Measurements from ENCODE around the gene DPP3. TPM values are rescaled to one million over a fixed set of nuclear protein-coding genes. Genes with fewer than 3 reads are reported as not detected.

DPP3 gene
- total and polyA plus RNA-seq, 4 donors, result 10.9 to 41.0 (median 27.3) TPM

DNA sequence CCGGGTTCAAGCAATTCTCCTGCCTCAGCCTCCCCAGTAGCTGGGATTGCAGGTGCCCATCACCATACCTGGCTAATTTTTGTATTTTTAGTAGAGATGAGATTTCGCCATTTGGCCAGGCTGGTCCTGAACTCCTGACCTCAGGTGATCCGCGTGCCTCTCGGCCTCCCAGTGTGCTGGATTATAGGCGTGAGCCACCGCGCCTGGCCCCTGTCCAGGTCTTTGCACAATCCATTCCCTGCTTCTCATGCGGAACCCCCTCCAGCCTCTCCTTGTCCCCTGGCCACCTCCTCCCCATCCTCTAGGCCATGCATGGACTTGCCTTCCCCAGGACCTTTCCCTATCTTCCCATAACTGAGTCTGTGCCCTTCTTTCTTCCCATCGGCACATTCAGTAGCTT, 8.7 kb downstream of the DPP3 start:
- H3K9ac ChIP-seq (ENCODE audit: low read depth in 1 of 2, low read length in 2 of 2), result no peak overlapping the region
- no peak for TF ChIP-seq HNF4G (IDR thresholded peaks at IDR 0.05)
- TF ChIP-seq RAD21 (IDR thresholded peaks at IDR 0.05), result no peak
- TF ChIP-seq TAF1 (conservative IDR thresholded peaks at IDR 0.05), result no peak
- TF ChIP-seq, protein P1, sequence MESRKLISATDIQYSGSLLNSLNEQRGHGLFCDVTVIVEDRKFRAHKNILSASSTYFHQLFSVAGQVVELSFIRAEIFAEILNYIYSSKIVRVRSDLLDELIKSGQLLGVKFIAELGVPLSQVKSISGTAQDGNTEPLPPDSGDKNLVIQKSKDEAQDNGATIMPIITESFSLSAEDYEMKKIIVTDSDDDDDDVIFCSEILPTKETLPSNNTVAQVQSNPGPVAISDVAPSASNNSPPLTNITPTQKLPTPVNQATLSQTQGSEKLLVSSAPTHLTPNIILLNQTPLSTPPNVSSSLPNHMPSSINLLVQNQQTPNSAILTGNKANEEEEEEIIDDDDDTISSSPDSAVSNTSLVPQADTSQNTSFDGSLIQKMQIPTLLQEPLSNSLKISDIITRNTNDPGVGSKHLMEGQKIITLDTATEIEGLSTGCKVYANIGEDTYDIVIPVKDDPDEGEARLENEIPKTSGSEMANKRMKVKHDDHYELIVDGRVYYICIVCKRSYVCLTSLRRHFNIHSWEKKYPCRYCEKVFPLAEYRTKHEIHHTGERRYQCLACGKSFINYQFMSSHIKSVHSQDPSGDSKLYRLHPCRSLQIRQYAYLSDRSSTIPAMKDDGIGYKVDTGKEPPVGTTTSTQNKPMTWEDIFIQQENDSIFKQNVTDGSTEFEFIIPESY (IDR thresholded peaks at IDR 0.05), result no peak
- TF ChIP-seq SP1 (IDR thresholded peaks at IDR 0.05), result no peak
- TF ChIP-seq RXRA (IDR thresholded peaks at IDR 0.05), result no peak
- no peak for TF ChIP-seq GABPA (IDR thresholded peaks at IDR 0.05 in 1 of 2, conservative IDR thresholded peaks at IDR 0.05 in 1 of 2)
- no peak for TF ChIP-seq FOXA1 (IDR thresholded peaks at IDR 0.05)
- TF ChIP-seq FOXA2 (IDR thresholded peaks at IDR 0.05), result no peak
- TF ChIP-seq, protein P2, sequence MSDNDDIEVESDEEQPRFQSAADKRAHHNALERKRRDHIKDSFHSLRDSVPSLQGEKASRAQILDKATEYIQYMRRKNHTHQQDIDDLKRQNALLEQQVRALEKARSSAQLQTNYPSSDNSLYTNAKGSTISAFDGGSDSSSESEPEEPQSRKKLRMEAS (IDR thresholded peaks at IDR 0.05), result no peak
- DNase-seq (ENCODE audit: low spot score), result no peak
- no peaks in the 10 kb centered on the region for H3K27me3 ChIP-seq (ENCODE audit: control insufficient read depth in 4 of 4, insufficient read depth in 4 of 4, low read length in 3 of 4)
- no peak overlapping the region for H3K4me3 ChIP-seq (ENCODE audit: low read depth in 1 of 3, low read length in 3 of 3)
- 76% methylated on average over 10 of the region's 10 CpGs for WGBS
- H3K27ac ChIP-seq (ENCODE audit: low read depth in 1 of 2, low read length in 2 of 2), result no peak overlapping the region
- H3K9me3 ChIP-seq (ENCODE audit: control insufficient read depth in 4 of 4, low read length in 3 of 4), result no peaks in the 10 kb centered on the region
- H3K4me1 ChIP-seq (ENCODE audit: control insufficient read depth in 4 of 4, insufficient read depth in 4 of 4, low read length in 3 of 4), result no peaks in the 10 kb centered on the region
- peaks cover 0 to 48% (median 7%) of the 10 kb centered on the region in 4 donors for H3K36me3 ChIP-seq (ENCODE audit: control insufficient read depth in 4 of 4, insufficient read depth in 3 of 4, low read depth in 1 of 4, low read length in 3 of 4)

DNA sequence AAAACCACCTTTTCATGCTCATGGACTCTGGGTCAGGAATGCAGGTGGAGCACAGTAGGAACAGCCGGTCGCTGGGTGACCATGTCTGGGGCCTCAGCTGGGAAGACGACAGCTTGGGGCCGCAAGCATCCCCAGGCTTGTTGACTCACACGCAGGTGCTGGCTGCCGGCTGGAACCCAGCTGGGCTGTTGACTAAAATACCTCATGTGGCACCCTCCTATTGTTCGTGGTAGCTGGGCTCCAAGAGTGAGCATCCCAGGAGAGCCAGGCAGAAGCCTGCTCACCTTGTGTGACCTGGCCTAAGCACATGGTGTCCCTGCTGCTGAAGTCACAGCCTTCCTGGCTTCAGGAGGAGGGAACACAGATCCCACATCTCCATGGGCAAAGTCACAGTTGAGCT, 9.4 kb downstream of the DPP3 start:
- Histone ChIP-seq H3K4me1 (ENCODE audit: control insufficient read depth in 4 of 4, insufficient read depth in 4 of 4, low read length in 3 of 4) (no peaks in the 10 kb centered on the region), H3K9me3 (ENCODE audit: control insufficient read depth in 4 of 4, low read length in 3 of 4) (no peaks in the 10 kb centered on the region), H3K9ac (ENCODE audit: low read depth in 1 of 2, low read length in 2 of 2) (no peak overlapping the region), H3K27ac (ENCODE audit: low read depth in 1 of 2, low read length in 2 of 2) (no peak overlapping the region), H3K27me3 (ENCODE audit: control insufficient read depth in 4 of 4, insufficient read depth in 4 of 4, low read length in 3 of 4) (no peaks in the 10 kb centered on the region), H3K4me3 (ENCODE audit: low read depth in 1 of 3, low read length in 3 of 3) (no peak overlapping the region), H3K36me3 (ENCODE audit: control insufficient read depth in 4 of 4, insufficient read depth in 3 of 4, low read depth in 1 of 4, low read length in 3 of 4) (peaks cover 2 to 44% (median 6%) of the 10 kb centered on the region in 4 donors)
- WGBS, result 96% methylated on average over 7 of the region's 7 CpGs
- no peak for DNase-seq (ENCODE audit: low spot score)
- no peak for TF ChIP-seq FOXA2 (IDR thresholded peaks at IDR 0.05)
- TF ChIP-seq, protein P3, sequence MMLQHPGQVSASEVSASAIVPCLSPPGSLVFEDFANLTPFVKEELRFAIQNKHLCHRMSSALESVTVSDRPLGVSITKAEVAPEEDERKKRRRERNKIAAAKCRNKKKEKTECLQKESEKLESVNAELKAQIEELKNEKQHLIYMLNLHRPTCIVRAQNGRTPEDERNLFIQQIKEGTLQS (IDR thresholded peaks at IDR 0.05), result no peak
- TF ChIP-seq, protein P4, sequence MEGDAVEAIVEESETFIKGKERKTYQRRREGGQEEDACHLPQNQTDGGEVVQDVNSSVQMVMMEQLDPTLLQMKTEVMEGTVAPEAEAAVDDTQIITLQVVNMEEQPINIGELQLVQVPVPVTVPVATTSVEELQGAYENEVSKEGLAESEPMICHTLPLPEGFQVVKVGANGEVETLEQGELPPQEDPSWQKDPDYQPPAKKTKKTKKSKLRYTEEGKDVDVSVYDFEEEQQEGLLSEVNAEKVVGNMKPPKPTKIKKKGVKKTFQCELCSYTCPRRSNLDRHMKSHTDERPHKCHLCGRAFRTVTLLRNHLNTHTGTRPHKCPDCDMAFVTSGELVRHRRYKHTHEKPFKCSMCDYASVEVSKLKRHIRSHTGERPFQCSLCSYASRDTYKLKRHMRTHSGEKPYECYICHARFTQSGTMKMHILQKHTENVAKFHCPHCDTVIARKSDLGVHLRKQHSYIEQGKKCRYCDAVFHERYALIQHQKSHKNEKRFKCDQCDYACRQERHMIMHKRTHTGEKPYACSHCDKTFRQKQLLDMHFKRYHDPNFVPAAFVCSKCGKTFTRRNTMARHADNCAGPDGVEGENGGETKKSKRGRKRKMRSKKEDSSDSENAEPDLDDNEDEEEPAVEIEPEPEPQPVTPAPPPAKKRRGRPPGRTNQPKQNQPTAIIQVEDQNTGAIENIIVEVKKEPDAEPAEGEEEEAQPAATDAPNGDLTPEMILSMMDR (IDR thresholded peaks at IDR 0.05; ENCODE audit: low read depth, low read length, missing input control), result no peak
- TF ChIP-seq FOXA1 (IDR thresholded peaks at IDR 0.05), result no peak
- TF ChIP-seq RXRA (IDR thresholded peaks at IDR 0.05), result no peak
- TF ChIP-seq GABPA (IDR thresholded peaks at IDR 0.05 in 1 of 2, conservative IDR thresholded peaks at IDR 0.05 in 1 of 2), result no peak
- no peak for TF ChIP-seq HNF4A (conservative IDR thresholded peaks at IDR 0.05)
- TF ChIP-seq, protein P5, sequence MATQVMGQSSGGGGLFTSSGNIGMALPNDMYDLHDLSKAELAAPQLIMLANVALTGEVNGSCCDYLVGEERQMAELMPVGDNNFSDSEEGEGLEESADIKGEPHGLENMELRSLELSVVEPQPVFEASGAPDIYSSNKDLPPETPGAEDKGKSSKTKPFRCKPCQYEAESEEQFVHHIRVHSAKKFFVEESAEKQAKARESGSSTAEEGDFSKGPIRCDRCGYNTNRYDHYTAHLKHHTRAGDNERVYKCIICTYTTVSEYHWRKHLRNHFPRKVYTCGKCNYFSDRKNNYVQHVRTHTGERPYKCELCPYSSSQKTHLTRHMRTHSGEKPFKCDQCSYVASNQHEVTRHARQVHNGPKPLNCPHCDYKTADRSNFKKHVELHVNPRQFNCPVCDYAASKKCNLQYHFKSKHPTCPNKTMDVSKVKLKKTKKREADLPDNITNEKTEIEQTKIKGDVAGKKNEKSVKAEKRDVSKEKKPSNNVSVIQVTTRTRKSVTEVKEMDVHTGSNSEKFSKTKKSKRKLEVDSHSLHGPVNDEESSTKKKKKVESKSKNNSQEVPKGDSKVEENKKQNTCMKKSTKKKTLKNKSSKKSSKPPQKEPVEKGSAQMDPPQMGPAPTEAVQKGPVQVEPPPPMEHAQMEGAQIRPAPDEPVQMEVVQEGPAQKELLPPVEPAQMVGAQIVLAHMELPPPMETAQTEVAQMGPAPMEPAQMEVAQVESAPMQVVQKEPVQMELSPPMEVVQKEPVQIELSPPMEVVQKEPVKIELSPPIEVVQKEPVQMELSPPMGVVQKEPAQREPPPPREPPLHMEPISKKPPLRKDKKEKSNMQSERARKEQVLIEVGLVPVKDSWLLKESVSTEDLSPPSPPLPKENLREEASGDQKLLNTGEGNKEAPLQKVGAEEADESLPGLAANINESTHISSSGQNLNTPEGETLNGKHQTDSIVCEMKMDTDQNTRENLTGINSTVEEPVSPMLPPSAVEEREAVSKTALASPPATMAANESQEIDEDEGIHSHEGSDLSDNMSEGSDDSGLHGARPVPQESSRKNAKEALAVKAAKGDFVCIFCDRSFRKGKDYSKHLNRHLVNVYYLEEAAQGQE (IDR thresholded peaks at IDR 0.05), result no peak
- no peak for TF ChIP-seq RAD21 (IDR thresholded peaks at IDR 0.05)
- no peak for TF ChIP-seq NR2F2 (IDR thresholded peaks at IDR 0.05)
- no peak for TF ChIP-seq YY1 (IDR thresholded peaks at IDR 0.05)
- TF ChIP-seq, protein P2 (IDR thresholded peaks at IDR 0.05), result no peak
- TF ChIP-seq TAF1 (conservative IDR thresholded peaks at IDR 0.05), result no peak
- no peak for TF ChIP-seq SP1 (IDR thresholded peaks at IDR 0.05)
- TF ChIP-seq HNF4G (IDR thresholded peaks at IDR 0.05), result no peak
- TF ChIP-seq, protein P1 (IDR thresholded peaks at IDR 0.05), result no peak
- no peak for TF ChIP-seq EGR1 (IDR thresholded peaks at IDR 0.05; ENCODE audit: low read depth in 2 of 2)
